HEK293 (cell line): ENCODE measurements around the gene PCTP.

Source experiments
- BCL11A ChIP-seq: fragments of 450-650 bp; formaldehyde crosslinking; IDR thresholded peaks from 2 replicates; pipeline ENCODE4 v1.5.1; 2016; ENCODE audit warnings: low read depth, missing biosample characterization, missing genetic modification characterization
- HOXA7 ChIP-seq: sonication (generic); formaldehyde crosslinking; IDR thresholded peaks from 2 replicates; pipeline ENCODE4 v1.8.1; 2022; ENCODE audit warnings: missing genetic modification reagents, borderline replicate concordance
- SP2 ChIP-seq: fragments of 450-650 bp; formaldehyde crosslinking; IDR thresholded peaks from 2 replicates; pipeline ENCODE4 v1.5.1; 2016; ENCODE audit warnings: missing biosample characterization, missing genetic modification characterization
- TRIM28 ChIP-seq: IDR thresholded peaks from 2 replicates; pipeline ENCODE4 v1.6.1; 2011; ENCODE audit warnings: low read length, control low read depth, borderline replicate concordance
- YY1 ChIP-seq: fragments of 450-650 bp; formaldehyde crosslinking; IDR thresholded peaks from 2 replicates; pipeline ENCODE4 v1.5.1; 2018; ENCODE audit warnings: missing biosample characterization, missing genetic modification characterization
- ZBTB21 ChIP-seq: fragments of 450-650 bp; formaldehyde crosslinking; IDR thresholded peaks from 2 replicates; pipeline ENCODE4 v1.5.1; 2017; ENCODE audit warnings: missing biosample characterization, missing genetic modification characterization
- ZNF155 ChIP-seq: fragments of 450-650 bp; formaldehyde crosslinking; IDR thresholded peaks from 2 replicates; pipeline ENCODE4 v1.5.1; 2016; ENCODE audit warnings: missing biosample characterization, missing genetic modification characterization
- ZNF549 ChIP-seq: fragments of 450-650 bp; IDR thresholded peaks from 2 replicates; pipeline ENCODE4 v1.5.1; 2018; ENCODE audit warnings: missing biosample characterization, missing genetic modification characterization, mild to moderate bottlenecking, inconsistent platforms, moderate library complexity
- ZNF558 ChIP-seq: fragments of 450-650 bp; formaldehyde crosslinking; IDR thresholded peaks from 2 replicates; pipeline ENCODE4 v1.5.1; 2016; ENCODE audit warnings: missing biosample characterization, missing genetic modification characterization
- TF ChIP-seq, protein P1 (sequence below): fragments of 450-650 bp; formaldehyde crosslinking; IDR thresholded peaks from 2 replicates; pipeline ENCODE4 v1.5.1; 2016; ENCODE audit warnings: missing biosample characterization, missing genetic modification characterization
- TF ChIP-seq, protein P2 (sequence below): fragments of 450-650 bp; formaldehyde crosslinking; IDR thresholded peaks from 2 replicates; pipeline ENCODE4 v1.5.1; 2017; ENCODE audit warnings: missing biosample characterization, missing genetic modification characterization
- TF ChIP-seq, protein P3 (sequence below): fragments of 450-650 bp; formaldehyde crosslinking; IDR thresholded peaks from 2 replicates; pipeline ENCODE4 v1.5.1; 2016; ENCODE audit warnings: missing biosample characterization, missing genetic modification characterization
- TF ChIP-seq, protein P4 (sequence below): IDR thresholded peaks from 2 replicates; pipeline ENCODE4 v1.6.1; 2011; ENCODE audit warnings: mild to moderate bottlenecking, low read depth, low read length, borderline replicate concordance
- TF ChIP-seq, protein P5 (sequence below): fragments of 450-650 bp; formaldehyde crosslinking; IDR thresholded peaks from 2 replicates; pipeline ENCODE4 v1.5.1; 2016; ENCODE audit warnings: missing biosample characterization, missing genetic modification characterization

DNA sequence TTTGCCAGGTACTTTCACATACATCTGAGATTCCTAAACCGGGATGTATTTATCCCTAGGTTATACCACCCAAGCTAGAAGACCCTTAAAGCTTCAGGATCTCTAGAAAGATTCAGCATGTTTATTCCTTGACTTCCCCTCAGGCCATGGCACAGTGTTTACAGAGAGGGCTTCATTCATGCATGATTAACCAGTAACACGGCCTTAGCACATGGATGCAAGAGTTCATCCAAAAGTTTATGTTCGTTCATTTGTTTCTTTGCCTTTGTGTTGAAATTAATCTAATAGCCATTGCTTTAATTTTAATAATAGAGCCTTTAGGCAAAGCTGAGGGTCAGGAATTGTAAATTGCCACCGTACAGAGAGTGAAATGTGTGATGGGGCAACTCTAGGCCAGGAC, 13.8 kb downstream of the PCTP start:
- no peak for TF ChIP-seq ZNF155 (tag by site-specific recombination)
- TF ChIP-seq, protein P1, sequence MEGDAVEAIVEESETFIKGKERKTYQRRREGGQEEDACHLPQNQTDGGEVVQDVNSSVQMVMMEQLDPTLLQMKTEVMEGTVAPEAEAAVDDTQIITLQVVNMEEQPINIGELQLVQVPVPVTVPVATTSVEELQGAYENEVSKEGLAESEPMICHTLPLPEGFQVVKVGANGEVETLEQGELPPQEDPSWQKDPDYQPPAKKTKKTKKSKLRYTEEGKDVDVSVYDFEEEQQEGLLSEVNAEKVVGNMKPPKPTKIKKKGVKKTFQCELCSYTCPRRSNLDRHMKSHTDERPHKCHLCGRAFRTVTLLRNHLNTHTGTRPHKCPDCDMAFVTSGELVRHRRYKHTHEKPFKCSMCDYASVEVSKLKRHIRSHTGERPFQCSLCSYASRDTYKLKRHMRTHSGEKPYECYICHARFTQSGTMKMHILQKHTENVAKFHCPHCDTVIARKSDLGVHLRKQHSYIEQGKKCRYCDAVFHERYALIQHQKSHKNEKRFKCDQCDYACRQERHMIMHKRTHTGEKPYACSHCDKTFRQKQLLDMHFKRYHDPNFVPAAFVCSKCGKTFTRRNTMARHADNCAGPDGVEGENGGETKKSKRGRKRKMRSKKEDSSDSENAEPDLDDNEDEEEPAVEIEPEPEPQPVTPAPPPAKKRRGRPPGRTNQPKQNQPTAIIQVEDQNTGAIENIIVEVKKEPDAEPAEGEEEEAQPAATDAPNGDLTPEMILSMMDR (tag by site-specific recombination): no peak
- no peak for TF ChIP-seq BCL11A
- no peak for TF ChIP-seq SP2 (tag by site-specific recombination)
- TF ChIP-seq ZBTB21 (tag by site-specific recombination): no peak
- no peak for TF ChIP-seq ZNF549
- TF ChIP-seq, protein P2, sequence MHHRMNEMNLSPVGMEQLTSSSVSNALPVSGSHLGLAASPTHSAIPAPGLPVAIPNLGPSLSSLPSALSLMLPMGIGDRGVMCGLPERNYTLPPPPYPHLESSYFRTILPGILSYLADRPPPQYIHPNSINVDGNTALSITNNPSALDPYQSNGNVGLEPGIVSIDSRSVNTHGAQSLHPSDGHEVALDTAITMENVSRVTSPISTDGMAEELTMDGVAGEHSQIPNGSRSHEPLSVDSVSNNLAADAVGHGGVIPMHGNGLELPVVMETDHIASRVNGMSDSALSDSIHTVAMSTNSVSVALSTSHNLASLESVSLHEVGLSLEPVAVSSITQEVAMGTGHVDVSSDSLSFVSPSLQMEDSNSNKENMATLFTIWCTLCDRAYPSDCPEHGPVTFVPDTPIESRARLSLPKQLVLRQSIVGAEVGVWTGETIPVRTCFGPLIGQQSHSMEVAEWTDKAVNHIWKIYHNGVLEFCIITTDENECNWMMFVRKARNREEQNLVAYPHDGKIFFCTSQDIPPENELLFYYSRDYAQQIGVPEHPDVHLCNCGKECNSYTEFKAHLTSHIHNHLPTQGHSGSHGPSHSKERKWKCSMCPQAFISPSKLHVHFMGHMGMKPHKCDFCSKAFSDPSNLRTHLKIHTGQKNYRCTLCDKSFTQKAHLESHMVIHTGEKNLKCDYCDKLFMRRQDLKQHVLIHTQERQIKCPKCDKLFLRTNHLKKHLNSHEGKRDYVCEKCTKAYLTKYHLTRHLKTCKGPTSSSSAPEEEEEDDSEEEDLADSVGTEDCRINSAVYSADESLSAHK (tag by site-specific recombination): no peak
- TF ChIP-seq, protein P3, sequence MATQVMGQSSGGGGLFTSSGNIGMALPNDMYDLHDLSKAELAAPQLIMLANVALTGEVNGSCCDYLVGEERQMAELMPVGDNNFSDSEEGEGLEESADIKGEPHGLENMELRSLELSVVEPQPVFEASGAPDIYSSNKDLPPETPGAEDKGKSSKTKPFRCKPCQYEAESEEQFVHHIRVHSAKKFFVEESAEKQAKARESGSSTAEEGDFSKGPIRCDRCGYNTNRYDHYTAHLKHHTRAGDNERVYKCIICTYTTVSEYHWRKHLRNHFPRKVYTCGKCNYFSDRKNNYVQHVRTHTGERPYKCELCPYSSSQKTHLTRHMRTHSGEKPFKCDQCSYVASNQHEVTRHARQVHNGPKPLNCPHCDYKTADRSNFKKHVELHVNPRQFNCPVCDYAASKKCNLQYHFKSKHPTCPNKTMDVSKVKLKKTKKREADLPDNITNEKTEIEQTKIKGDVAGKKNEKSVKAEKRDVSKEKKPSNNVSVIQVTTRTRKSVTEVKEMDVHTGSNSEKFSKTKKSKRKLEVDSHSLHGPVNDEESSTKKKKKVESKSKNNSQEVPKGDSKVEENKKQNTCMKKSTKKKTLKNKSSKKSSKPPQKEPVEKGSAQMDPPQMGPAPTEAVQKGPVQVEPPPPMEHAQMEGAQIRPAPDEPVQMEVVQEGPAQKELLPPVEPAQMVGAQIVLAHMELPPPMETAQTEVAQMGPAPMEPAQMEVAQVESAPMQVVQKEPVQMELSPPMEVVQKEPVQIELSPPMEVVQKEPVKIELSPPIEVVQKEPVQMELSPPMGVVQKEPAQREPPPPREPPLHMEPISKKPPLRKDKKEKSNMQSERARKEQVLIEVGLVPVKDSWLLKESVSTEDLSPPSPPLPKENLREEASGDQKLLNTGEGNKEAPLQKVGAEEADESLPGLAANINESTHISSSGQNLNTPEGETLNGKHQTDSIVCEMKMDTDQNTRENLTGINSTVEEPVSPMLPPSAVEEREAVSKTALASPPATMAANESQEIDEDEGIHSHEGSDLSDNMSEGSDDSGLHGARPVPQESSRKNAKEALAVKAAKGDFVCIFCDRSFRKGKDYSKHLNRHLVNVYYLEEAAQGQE: no peak
- no peak for TF ChIP-seq TRIM28
- TF ChIP-seq, protein P4, sequence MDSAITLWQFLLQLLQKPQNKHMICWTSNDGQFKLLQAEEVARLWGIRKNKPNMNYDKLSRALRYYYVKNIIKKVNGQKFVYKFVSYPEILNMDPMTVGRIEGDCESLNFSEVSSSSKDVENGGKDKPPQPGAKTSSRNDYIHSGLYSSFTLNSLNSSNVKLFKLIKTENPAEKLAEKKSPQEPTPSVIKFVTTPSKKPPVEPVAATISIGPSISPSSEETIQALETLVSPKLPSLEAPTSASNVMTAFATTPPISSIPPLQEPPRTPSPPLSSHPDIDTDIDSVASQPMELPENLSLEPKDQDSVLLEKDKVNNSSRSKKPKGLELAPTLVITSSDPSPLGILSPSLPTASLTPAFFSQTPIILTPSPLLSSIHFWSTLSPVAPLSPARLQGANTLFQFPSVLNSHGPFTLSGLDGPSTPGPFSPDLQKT: no peak
- TF ChIP-seq HOXA7: no peak
- TF ChIP-seq, protein P5, sequence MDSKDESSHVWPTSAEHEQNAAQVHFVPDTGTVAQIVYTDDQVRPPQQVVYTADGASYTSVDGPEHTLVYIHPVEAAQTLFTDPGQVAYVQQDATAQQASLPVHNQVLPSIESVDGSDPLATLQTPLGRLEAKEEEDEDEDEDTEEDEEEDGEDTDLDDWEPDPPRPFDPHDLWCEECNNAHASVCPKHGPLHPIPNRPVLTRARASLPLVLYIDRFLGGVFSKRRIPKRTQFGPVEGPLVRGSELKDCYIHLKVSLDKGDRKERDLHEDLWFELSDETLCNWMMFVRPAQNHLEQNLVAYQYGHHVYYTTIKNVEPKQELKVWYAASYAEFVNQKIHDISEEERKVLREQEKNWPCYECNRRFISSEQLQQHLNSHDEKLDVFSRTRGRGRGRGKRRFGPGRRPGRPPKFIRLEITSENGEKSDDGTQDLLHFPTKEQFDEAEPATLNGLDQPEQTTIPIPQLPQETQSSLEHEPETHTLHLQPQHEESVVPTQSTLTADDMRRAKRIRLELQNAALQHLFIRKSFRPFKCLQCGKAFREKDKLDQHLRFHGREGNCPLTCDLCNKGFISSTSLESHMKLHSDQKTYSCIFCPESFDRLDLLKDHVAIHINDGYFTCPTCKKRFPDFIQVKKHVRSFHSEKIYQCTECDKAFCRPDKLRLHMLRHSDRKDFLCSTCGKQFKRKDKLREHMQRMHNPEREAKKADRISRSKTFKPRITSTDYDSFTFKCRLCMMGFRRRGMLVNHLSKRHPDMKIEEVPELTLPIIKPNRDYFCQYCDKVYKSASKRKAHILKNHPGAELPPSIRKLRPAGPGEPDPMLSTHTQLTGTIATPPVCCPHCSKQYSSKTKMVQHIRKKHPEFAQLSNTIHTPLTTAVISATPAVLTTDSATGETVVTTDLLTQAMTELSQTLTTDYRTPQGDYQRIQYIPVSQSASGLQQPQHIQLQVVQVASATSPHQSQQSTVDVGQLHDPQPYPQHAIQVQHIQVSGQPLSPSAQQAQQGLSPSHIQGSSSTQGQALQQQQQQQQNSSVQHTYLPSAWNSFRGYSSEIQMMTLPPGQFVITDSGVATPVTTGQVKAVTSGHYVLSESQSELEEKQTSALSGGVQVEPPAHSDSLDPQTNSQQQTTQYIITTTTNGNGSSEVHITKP (tag by site-specific recombination): no peak
- TF ChIP-seq YY1 (tag by site-specific recombination): no peak
- no peak for TF ChIP-seq ZNF558 (tag by site-specific recombination)
